Upper lobe of left lung (tissue), 6 donors: ENCODE results near the gene SRD5A1. TPM values are rescaled to one million over a fixed set of nuclear protein-coding genes. Genes with fewer than 3 reads are reported as not detected.

Source experiments
- ATAC-seq, 2 donors: fragments of 200-7000 bp; cut with Tn5 transposase; one replicate each; pipeline ENCODE4 v1.9.1; 2022; ENCODE audit warnings: mild to moderate bottlenecking in 2 of 2, moderate library complexity in 2 of 2; ENCODE audit not compliant: low FRiP score in 2 of 2
- DNase-seq, 2 donors: peaks; one replicate each; pipeline ENCODE4 v3.0.0-alpha.2; 2019 to 2020
- H3K27ac ChIP-seq, 4 donors: fragments of 200-600 bp; sonication (generic); one replicate each; pipeline ENCODE4 v1.5.1; 2016 to 2019
- H3K27me3 ChIP-seq, 4 donors: fragments of 200-600 bp; sonication (generic); one replicate each; pipeline ENCODE4 v1.5.1; 2017 to 2019
- H3K36me3 ChIP-seq, 4 donors: fragments of 200-600 bp; sonication (generic); one replicate each; pipeline ENCODE4 v1.5.1; 2016 to 2019
- H3K4me1 ChIP-seq, 4 donors: fragments of 200-600 bp; sonication (generic); one replicate each; pipeline ENCODE4 v1.5.1; 2018 to 2019
- H3K4me3 ChIP-seq, 4 donors: fragments of 200-600 bp; sonication (generic); one replicate each; pipeline ENCODE4 v1.5.1; 2017 to 2019; ENCODE audit warnings: mild to moderate bottlenecking in 2 of 4, moderate library complexity in 1 of 4
- H3K9me3 ChIP-seq, 4 donors: fragments of 200-600 bp; sonication (generic); one replicate each; pipeline ENCODE4 v1.5.1; 2018 to 2019
- CTCF ChIP-seq, 6 experiments: fragments of 450-650 bp in 4 of 6; fragments of 200-600 bp in 2 of 6; sonication (generic) in 2 of 6; IDR thresholded peaks; one replicate each; pipeline ENCODE4 v1.5.1; 2016 to 2019; ENCODE audit warnings: antibody characterized with exemption in 6 of 6
- EP300 ChIP-seq, 4 donors: sonication (generic); formaldehyde crosslinking; IDR thresholded peaks; one replicate each; pipeline ENCODE4 v1.5.1; 2017; ENCODE audit warnings: antibody characterized with exemption in 4 of 4, control low read depth in 2 of 4
- POLR2A ChIP-seq, 4 donors: fragments of 450-650 bp; IDR thresholded peaks; one replicate each; pipeline ENCODE4 v1.5.1; 2016 to 2017; ENCODE audit warnings: antibody characterized with exemption in 4 of 4, mild to moderate bottlenecking in 2 of 4
- POLR2AphosphoS5 ChIP-seq, 2 donors: sonication (generic); formaldehyde crosslinking; IDR thresholded peaks; one replicate each; pipeline ENCODE4 v1.5.1; 2017; ENCODE audit warnings: antibody characterized with exemption in 2 of 2
- WGBS, 2 donors: methylation state at CpG; one replicate each; pipeline ENCODE4 v1.1.5; 2017 to 2018; 5-methylcytosine and 5-hydroxymethylcytosine counted together
- total RNA-seq, 6 donors: library from RNA; depleted of rRNA in 4 of 6; stranded (reverse); fragments of >200 nt in 4 of 6; gene quantifications; one replicate each; pipeline versions ENCODE4 v1.1.0 to v1.2.1, GENCODE V29; 2016 to 2021
- donor health status: DM: no; HTN: no; CAD: no; lungs with moderate emphysema.
- donor health status: DM: no; HTN: yes; CAD: no; lungs with severe emphysema.

Gene SRD5A1
- total RNA-seq, 6 donors from 2014 or later = 3.1 to 10.8 (median 8.8) TPM

- Histone ChIP-seq H3K9me3 (no peaks in the 10 kb centered on the region), H3K27me3 (no peaks in the 10 kb centered on the region), H3K4me3 (no peak overlapping the region), H3K27ac (no peak overlapping the region), H3K4me1 (peaks cover 22 to 34% (median 26%) of the 10 kb centered on the region in 4 donors), H3K36me3 (peaks cover 4 to 14% (median 5%) of the 10 kb centered on the region in 4 donors)
- WGBS, 2 donors = 75 to 85% methylated on average over 5 of the region's 5 CpGs
- no peak for ATAC-seq
- no peak for DNase-seq
- TF ChIP-seq CTCF (IDR thresholded peaks at IDR 0.05) (no peak), POLR2A (IDR thresholded peaks at IDR 0.05) (no peak), POLR2AphosphoS5 (IDR thresholded peaks at IDR 0.05) (no peak), EP300 (IDR thresholded peaks at IDR 0.05) (no peak)
Observed at GRCh38 chr5:6634788-6635430, 1.7 kb downstream of the SRD5A1 start.

- H3K4me1 ChIP-seq = peaks cover 20 to 29% (median 23%) of the 10 kb centered on the region in 4 donors
- 48 to 76% methylated on average over 5 of the region's 5 CpGs for WGBS, 2 donors
- DNase-seq (peak in 1 of 2 donors; percentile 79), ATAC-seq (no peak)
- H3K27me3 ChIP-seq = no peaks in the 10 kb centered on the region
- peaks cover 0 to 4% (median 0%) of the 10 kb centered on the region in 4 donors for H3K36me3 ChIP-seq
- no peaks in the 10 kb centered on the region for H3K9me3 ChIP-seq
- no peak for TF ChIP-seq CTCF (IDR thresholded peaks at IDR 0.05)
- no peak for TF ChIP-seq POLR2A (IDR thresholded peaks at IDR 0.05)
- TF ChIP-seq EP300 (IDR thresholded peaks at IDR 0.05) = no peak
- TF ChIP-seq POLR2AphosphoS5 (IDR thresholded peaks at IDR 0.05) = no peak
- H3K27ac ChIP-seq = peak overlapping the region in 2 of 4 donors; percentile 7 to 16
- H3K4me3 ChIP-seq = no peak overlapping the region
Observed at GRCh38 chr5:6636293-6636692, 3.1 kb downstream of the SRD5A1 start.

- no peak for TF ChIP-seq CTCF (IDR thresholded peaks at IDR 0.05)
- no peak for TF ChIP-seq POLR2AphosphoS5 (IDR thresholded peaks at IDR 0.05)
- no peak for TF ChIP-seq EP300 (IDR thresholded peaks at IDR 0.05)
- no peak for TF ChIP-seq POLR2A (IDR thresholded peaks at IDR 0.05)
- Histone ChIP-seq H3K4me1 (peaks cover 13 to 22% (median 16%) of the 10 kb centered on the region in 4 donors), H3K27me3 (no peaks in the 10 kb centered on the region), H3K4me3 (no peak overlapping the region), H3K27ac (peak overlapping the region in 2 of 4 donors; percentile 7 to 16), H3K36me3 (no peaks in the 10 kb centered on the region), H3K9me3 (no peaks in the 10 kb centered on the region)
- ATAC-seq = no peak
- 91 to 95% methylated on average over 7 to 10 of the region's 10 CpGs for WGBS, 2 donors
- no peak for DNase-seq
Observed at GRCh38 chr5:6637022-6637421, 3.8 kb downstream of the SRD5A1 start.

- TF ChIP-seq POLR2AphosphoS5 (IDR thresholded peaks at IDR 0.05) (no peak), EP300 (IDR thresholded peaks at IDR 0.05) (no peak), POLR2A (IDR thresholded peaks at IDR 0.05) (no peak)
Observed at GRCh38 chr5:6637590-6637989, 4.3 kb downstream of the SRD5A1 start.

GRCh38 chr5:6638236-6638635 is 5.0 kb downstream of the SRD5A1 start:
- WGBS, 2 donors = 66 to 85% methylated on average over 4 of the region's 4 CpGs
- TF ChIP-seq EP300 (IDR thresholded peaks at IDR 0.05) (no peak), POLR2AphosphoS5 (IDR thresholded peaks at IDR 0.05) (no peak), POLR2A (IDR thresholded peaks at IDR 0.05) (no peak), CTCF (IDR thresholded peaks at IDR 0.05) (no peak)
- no peaks in the 10 kb centered on the region for H3K27me3 ChIP-seq
- ATAC-seq (no peak), DNase-seq (no peak)
- no peaks in the 10 kb centered on the region for H3K36me3 ChIP-seq
- H3K4me3 ChIP-seq = no peak overlapping the region
- peaks cover 11 to 18% (median 14%) of the 10 kb centered on the region in 4 donors for H3K4me1 ChIP-seq
- H3K9me3 ChIP-seq = no peaks in the 10 kb centered on the region
- no peak overlapping the region for H3K27ac ChIP-seq

More at GRCh38 chr5:6637590-6637989, 4.3 kb downstream of the SRD5A1 start:
- H3K9me3 ChIP-seq = no peaks in the 10 kb centered on the region
- 89 to 93% methylated on average over 6 of the region's 6 CpGs for WGBS, 2 donors
- no peak for DNase-seq
- no peak overlapping the region for H3K27ac ChIP-seq
- no peaks in the 10 kb centered on the region for H3K36me3 ChIP-seq
- H3K4me1 ChIP-seq = peaks cover 11 to 18% (median 14%) of the 10 kb centered on the region in 4 donors
- ATAC-seq = no peak
- no peak overlapping the region for H3K4me3 ChIP-seq
- no peaks in the 10 kb centered on the region for H3K27me3 ChIP-seq
